Ovary (tissue), 9 donors: ENCODE data around the gene ABCC1. TPM values are rescaled to one million over a fixed set of nuclear protein-coding genes. Genes with fewer than 3 reads are reported as not detected.
"Not testable (repeated sequence)": the region's sequence is repeated elsewhere in the genome, so short reads cannot be mapped to it uniquely, and the experiment has no call there.

Experiments used
- DNase-seq, 5 donors: peaks; one replicate each; pipeline ENCODE4 v3.0.0-alpha.2; 2019 to 2020
- H3K27ac ChIP-seq, 2 donors: fragments of 200-600 bp; one replicate each; pipeline versions ENCODE4 v1.5.1 to v1.8.0; 2019 to 2022
- H3K27me3 ChIP-seq: fragments of 200-600 bp; one replicate; pipeline ENCODE4 v1.8.0; 2022
- H3K36me3 ChIP-seq: fragments of 200-600 bp; sonication (generic); one replicate; pipeline ENCODE4 v1.5.1; 2019
- H3K4me1 ChIP-seq: one replicate; pipeline ENCODE4 v1.8.1; 2013; ENCODE audit warnings: mild to moderate bottlenecking, moderate library complexity; ENCODE audit not compliant: insufficient read depth
- H3K4me3 ChIP-seq: fragments of 200-600 bp; sonication (generic); one replicate; pipeline ENCODE4 v1.5.1; 2017
- H3K9me3 ChIP-seq, 2 donors: fragments of 200-600 bp in 1 of 2; sonication (generic) in 1 of 2; one replicate each; pipeline versions ENCODE4 v1.5.1 to v1.8.1; 2013 to 2019; ENCODE audit warnings: mild to moderate bottlenecking in 1 of 2, moderate library complexity in 1 of 2
- EP300 ChIP-seq: sonication (generic); formaldehyde crosslinking; IDR thresholded peaks from one replicate; pipeline ENCODE4 v1.6.1; 2017; ENCODE audit warnings: antibody characterized with exemption
- POLR2A ChIP-seq: fragments of 450-650 bp; IDR thresholded peaks from one replicate; pipeline ENCODE4 v1.6.1; 2017; ENCODE audit warnings: antibody characterized with exemption, mild to moderate bottlenecking, moderate library complexity
- WGBS, 3 donors: extraction: QIAGEN DNeasy Blood & Tissue Kit in 1 of 3; methylation state at CpG; one replicate each; pipeline versions ENCODE4 v1.1.5 to v1.1.7; 2013 to 2017; 5-methylcytosine and 5-hydroxymethylcytosine counted together
- intact Hi-C, 4 donors: fragments of 100-400 bp; cut with DNase I; formaldehyde crosslinking; loops; one replicate each; pipeline versions ENCODE4 v1.11.0 to v1.15.1; 2022 to 2023
- polyA plus RNA-seq, 2 donors: library from polyadenylated mRNA; stranded (reverse); fragments of 200-250 nt in 1 of 2; fragments of 350-450 nt in 1 of 2; fragmentation: Illumina TruSeq in 1 of 2; extraction: RNeasy Lipid Tissue Mini Kit (QIAGEN cat#74804) in 1 of 2; gene quantifications; one replicate each; pipeline ENCODE4 v1.2.3, GENCODE V29; 2013 to 2014
- total RNA-seq, 7 donors: library from RNA; depleted of rRNA in 2 of 7; stranded (reverse); fragments of >200 nt in 2 of 7; fragmentation: NEBNext Ultra II Directional in 3 of 7; extraction: Animal tissue kit (Norgen Biotek cat#: 25700) in 3 of 7; gene quantifications; one replicate each; pipeline versions ENCODE4 v1.1.0 to v1.2.4, GENCODE V29; 2016 to 2023
- TF ChIP-seq, protein P1 (sequence below), 3 donors: fragments of 450-650 bp in 2 of 3; fragments of 200-600 bp in 1 of 3; IDR thresholded peaks; one replicate each; pipeline versions ENCODE4 v1.5.1 to v1.8.0; 2016 to 2022; ENCODE audit warnings: antibody characterized with exemption in 3 of 3, mild to moderate bottlenecking in 1 of 3
- donor health status: DM: no; HTN: no; CAD: no; lungs with moderate emphysema.
- donor health status: DM: no; HTN: no; CAD: no.
- donor health status: Bipolar disorder and iron deficiency.
- donor health status: DM: yes; HTN: yes; CAD: no.
- donor health status: DM: no; HTN: no; CAD: no.
- donor health status: DM: yes; HTN: yes; CAD: no.

ABCC1 gene
- total and polyA plus RNA-seq, 9 donors: 10.0 to 31.1 (median 20.9) TPM

DNA sequence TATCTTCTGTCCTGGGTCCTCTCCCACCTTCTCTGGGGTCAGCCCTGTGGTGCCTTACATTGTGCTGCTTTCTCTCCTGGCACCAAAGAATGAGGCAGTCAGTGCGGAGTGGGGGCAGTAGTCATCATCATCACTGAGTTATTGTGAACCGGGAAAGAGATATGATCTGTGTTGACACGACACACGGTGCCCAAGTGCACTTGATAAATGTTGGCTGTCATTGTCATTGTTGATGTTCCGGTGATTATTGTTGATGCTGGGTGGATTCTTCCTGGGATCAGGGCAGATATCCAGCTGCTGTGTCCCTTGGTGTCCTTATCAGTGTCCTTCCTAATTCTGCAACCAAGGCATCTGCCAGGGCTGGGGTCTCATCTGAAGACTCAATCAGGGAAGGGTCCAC lies 152.2 kb downstream of the ABCC1 start:
- DNase-seq: no peak
- WGBS, 3 donors: 85 to 95% (median 90%) methylated on average over 5 of the region's 5 CpGs
- intact Hi-C loops: no loop called here
- Histone ChIP-seq H3K36me3 (no peaks in the 10 kb centered on the region), H3K4me1 (no peaks in the 10 kb centered on the region), H3K4me3 (no peak overlapping the region), H3K27me3 (no peaks in the 10 kb centered on the region), H3K27ac (no peak overlapping the region), H3K9me3 (no peaks in the 10 kb centered on the region)
- no peak for TF ChIP-seq EP300
- TF ChIP-seq, protein P1, sequence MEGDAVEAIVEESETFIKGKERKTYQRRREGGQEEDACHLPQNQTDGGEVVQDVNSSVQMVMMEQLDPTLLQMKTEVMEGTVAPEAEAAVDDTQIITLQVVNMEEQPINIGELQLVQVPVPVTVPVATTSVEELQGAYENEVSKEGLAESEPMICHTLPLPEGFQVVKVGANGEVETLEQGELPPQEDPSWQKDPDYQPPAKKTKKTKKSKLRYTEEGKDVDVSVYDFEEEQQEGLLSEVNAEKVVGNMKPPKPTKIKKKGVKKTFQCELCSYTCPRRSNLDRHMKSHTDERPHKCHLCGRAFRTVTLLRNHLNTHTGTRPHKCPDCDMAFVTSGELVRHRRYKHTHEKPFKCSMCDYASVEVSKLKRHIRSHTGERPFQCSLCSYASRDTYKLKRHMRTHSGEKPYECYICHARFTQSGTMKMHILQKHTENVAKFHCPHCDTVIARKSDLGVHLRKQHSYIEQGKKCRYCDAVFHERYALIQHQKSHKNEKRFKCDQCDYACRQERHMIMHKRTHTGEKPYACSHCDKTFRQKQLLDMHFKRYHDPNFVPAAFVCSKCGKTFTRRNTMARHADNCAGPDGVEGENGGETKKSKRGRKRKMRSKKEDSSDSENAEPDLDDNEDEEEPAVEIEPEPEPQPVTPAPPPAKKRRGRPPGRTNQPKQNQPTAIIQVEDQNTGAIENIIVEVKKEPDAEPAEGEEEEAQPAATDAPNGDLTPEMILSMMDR (IDR thresholded peaks at IDR 0.05): no peak
- no peak for TF ChIP-seq POLR2A

DNA sequence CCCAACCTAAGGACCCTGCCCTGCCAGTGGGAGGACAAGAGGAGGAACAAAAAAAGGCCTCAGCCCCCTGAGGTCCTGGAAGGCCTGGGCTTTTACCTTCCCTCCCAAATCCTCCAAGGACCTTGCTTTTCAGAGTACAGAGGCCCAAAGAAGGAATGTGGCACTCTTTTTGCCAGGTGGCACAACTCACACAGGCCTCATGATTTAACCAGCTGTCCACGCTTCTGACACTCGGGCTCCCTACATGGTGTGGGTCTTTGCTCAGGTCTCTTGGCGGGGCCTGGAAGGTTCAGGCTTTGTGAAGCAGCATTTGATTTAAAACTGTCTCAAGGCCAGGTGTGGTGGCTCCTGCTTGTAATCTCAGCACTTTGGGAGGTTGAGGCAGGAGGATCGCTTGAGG lies 153.3 kb downstream of the ABCC1 start:
- no peak overlapping the region for H3K27ac ChIP-seq

DNA sequence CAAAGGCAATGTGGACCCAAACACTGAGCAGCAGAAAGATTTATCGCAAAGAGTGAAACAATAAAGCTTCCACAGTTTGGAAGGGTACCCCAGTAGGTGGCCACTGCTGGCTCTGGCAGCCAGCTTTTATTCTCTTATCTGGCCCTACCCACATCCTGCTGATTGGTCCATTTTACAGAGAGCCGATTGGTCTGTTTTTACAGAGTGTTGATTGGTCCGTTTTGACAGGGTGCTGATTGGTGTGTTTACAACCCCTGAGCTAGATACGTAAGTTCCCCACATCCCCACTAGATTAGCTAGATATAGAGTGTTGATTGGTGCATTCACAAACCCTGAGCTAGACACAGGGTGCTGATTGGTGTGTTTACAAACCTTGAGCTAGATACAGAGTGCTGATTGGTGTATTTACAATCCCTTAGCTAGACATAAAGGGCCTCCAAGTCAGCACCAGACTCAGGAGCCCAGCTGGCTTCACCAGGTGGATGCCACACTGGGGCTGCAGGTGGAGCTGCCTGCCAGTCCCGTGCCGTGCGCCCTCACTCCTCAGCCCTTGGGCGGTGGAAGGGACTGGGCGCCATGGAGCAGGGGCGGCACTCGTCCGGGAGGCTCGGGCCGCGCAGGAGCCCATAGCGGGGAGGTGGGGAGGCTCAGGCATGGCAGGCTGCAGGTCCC lies 154.9 kb downstream of the ABCC1 start:
- 91 to 94% (median 93%) methylated on average over 16 of the region's 16 CpGs for WGBS, 3 donors
- H3K27me3 ChIP-seq, H3K4me1 ChIP-seq, intact Hi-C loops, H3K27ac ChIP-seq, H3K4me3 ChIP-seq, DNase-seq, H3K9me3 ChIP-seq, H3K36me3 ChIP-seq: not testable (repeated sequence)

More for the DNA sequence above, 153.3 kb downstream of the ABCC1 start:
- no peak overlapping the region for H3K4me3 ChIP-seq
- no peak for DNase-seq
- H3K4me1 ChIP-seq: peaks cover under 1% of the 10 kb centered on the region
- 92 to 99% (median 95%) methylated on average over 4 of the region's 4 CpGs for WGBS, 3 donors
- TF ChIP-seq POLR2A (no peak), EP300 (no peak)
- TF ChIP-seq, protein P1 (IDR thresholded peaks at IDR 0.05): no peak
- H3K27me3 ChIP-seq: no peaks in the 10 kb centered on the region
- no peaks in the 10 kb centered on the region for H3K9me3 ChIP-seq
- intact Hi-C loops: no loop called here
- no peaks in the 10 kb centered on the region for H3K36me3 ChIP-seq

DNA sequence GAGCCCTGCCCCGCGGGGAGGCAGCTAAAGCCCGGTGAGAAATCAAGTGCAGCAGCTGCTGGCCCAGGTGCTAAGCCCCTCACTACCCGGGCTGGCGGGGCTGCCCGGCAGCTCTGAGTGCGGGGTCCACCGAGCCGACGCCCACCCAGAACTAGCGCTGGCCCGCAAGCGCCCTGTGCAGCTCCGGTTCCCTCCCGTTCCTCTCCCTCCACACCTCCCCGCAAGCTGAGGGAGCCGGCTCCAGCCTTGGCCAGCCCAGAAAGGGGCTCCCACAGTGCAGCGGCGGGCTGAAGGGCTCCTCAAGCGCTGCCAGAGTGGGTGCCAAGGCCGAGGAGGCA lies 155.4 kb downstream of the ABCC1 start:
- H3K9me3 ChIP-seq, DNase-seq, H3K4me3 ChIP-seq, intact Hi-C loops, H3K27ac ChIP-seq, H3K27me3 ChIP-seq, H3K36me3 ChIP-seq, H3K4me1 ChIP-seq: not testable (repeated sequence)
- whole genome bisulfite sequencing, 3 donors: 93 to 97% (median 94%) methylated on average over 19 to 21 of the region's 21 CpGs

DNA sequence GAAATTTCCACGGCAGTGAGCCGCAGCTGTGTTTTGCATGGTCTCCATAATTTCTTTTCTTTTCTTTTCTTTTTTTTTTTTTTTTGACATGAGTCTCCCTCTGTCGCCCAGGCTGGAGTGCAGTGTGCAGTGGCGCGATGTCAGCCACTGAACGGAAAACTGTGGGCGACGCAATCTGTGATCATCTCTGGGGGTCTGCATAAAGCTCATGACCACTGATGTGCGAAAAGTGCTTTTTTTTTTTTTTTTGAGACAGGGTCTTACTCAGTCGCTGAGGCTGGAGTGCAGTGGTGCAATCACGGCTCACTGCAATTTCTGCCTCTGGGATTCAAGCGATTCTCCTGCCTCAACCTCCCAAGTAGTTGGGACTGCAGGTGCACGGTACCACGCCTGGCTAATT lies 156.2 kb downstream of the ABCC1 start:
- intact Hi-C loops: no loop called here
- no peaks in the 10 kb centered on the region for H3K9me3 ChIP-seq
- no peak overlapping the region for H3K4me3 ChIP-seq
- H3K27ac ChIP-seq: no peak overlapping the region
- no peaks in the 10 kb centered on the region for H3K36me3 ChIP-seq
- no peak for TF ChIP-seq EP300
- no peak for TF ChIP-seq POLR2A
- TF ChIP-seq, protein P1 (IDR thresholded peaks at IDR 0.05): no peak
- peaks cover 2% of the 10 kb centered on the region for H3K4me1 ChIP-seq
- WGBS, 3 donors: 88 to 91% (median 89%) methylated on average over 14 of the region's 14 CpGs
- no peak for DNase-seq
- no peaks in the 10 kb centered on the region for H3K27me3 ChIP-seq
